GM13976 (cell line): ENCODE data around the gene FAM117A.
A peak's percentile ranks its signal among the peaks of the same experiment; 100 is the strongest.

Source experiments
- DNase-seq: peaks from one replicate; pipeline ENCODE4 v3.0.0; 2012; ENCODE audit warnings: low spot score
- in situ Hi-C: fragments of 300-500 bp; cut with MboI; formaldehyde crosslinking; loops from one replicate; pipeline ENCODE4 v1.12.0; 2022; ENCODE audit warnings: low sequenced_read_pairs, mixed read lengths, inconsistent platforms; ENCODE audit not compliant: unreplicated experiment
- TF ChIP-seq, protein P1 (sequence below): IDR thresholded peaks from 2 replicates; pipeline ENCODE4 v1.5.1; 2012; ENCODE audit warnings: borderline replicate concordance, mild to moderate bottlenecking; ENCODE audit not compliant: insufficient read depth; ENCODE audit errors: extremely low read depth, missing control alignments, control extremely low read depth

FAM117A gene

GRCh38 chr17:49699966-49700575 lies 63.9 kb downstream of the FAM117A start:
- TF ChIP-seq, protein P1, sequence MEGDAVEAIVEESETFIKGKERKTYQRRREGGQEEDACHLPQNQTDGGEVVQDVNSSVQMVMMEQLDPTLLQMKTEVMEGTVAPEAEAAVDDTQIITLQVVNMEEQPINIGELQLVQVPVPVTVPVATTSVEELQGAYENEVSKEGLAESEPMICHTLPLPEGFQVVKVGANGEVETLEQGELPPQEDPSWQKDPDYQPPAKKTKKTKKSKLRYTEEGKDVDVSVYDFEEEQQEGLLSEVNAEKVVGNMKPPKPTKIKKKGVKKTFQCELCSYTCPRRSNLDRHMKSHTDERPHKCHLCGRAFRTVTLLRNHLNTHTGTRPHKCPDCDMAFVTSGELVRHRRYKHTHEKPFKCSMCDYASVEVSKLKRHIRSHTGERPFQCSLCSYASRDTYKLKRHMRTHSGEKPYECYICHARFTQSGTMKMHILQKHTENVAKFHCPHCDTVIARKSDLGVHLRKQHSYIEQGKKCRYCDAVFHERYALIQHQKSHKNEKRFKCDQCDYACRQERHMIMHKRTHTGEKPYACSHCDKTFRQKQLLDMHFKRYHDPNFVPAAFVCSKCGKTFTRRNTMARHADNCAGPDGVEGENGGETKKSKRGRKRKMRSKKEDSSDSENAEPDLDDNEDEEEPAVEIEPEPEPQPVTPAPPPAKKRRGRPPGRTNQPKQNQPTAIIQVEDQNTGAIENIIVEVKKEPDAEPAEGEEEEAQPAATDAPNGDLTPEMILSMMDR: no peak
- in situ Hi-C loops: loop anchor here (10.0 to 25.0 kb wide), 2 partner anchors 85 to 288 kb away; partner anchors contain the start of genes KAT7 and PHB1
- DNase-seq: no peak

GRCh38 chr17:49698005-49698404 lies 65.9 kb downstream of the FAM117A start:
- no peak for DNase-seq
- in situ Hi-C loops: loop anchor here (25.0 kb wide), 1 partner anchor 286 kb away; the partner anchor contains the start of gene PHB1
- TF ChIP-seq, protein P1: no peak

DNA sequence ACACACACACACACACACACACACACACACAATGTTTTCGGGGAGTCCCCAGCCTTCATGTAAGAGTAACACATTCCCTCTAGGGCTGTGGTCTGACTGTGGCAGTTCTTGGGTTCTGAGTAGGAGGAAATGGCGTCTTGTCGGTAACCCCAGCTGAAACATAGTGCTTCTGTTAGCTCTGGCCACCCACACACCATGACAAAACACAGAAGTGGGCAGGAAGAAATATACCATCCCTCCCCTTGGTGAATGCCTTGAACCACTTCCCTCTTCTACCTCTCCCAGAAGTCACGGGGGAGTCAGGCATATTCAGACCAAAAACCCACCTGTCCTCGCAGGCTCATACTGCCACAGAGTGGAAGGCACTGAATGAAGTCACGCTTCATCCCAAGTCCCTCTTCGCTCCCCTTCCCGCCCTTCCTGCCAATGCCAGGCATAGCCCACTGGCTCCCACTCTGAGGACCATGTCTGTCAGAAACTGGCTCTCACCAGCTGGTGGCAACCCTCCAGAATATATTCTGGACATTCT lies 67.6 kb downstream of the FAM117A start:
- in situ Hi-C loops: loop anchor here (25.0 kb wide), 1 partner anchor 284 kb away; the partner anchor contains the start of gene PHB1

GRCh38 chr17:49695698-49696232 lies 68.2 kb downstream of the FAM117A start:
- in situ Hi-C loops: loop anchor here (25.0 kb wide), 1 partner anchor 283 kb away; the partner anchor contains the start of gene PHB1
- TF ChIP-seq, protein P1: no peak
- DNase-seq: no peak

More for the DNA sequence above, 67.6 kb downstream of the FAM117A start:
- TF ChIP-seq, protein P1: no peak
- peak; percentile 79 for DNase-seq

DNA sequence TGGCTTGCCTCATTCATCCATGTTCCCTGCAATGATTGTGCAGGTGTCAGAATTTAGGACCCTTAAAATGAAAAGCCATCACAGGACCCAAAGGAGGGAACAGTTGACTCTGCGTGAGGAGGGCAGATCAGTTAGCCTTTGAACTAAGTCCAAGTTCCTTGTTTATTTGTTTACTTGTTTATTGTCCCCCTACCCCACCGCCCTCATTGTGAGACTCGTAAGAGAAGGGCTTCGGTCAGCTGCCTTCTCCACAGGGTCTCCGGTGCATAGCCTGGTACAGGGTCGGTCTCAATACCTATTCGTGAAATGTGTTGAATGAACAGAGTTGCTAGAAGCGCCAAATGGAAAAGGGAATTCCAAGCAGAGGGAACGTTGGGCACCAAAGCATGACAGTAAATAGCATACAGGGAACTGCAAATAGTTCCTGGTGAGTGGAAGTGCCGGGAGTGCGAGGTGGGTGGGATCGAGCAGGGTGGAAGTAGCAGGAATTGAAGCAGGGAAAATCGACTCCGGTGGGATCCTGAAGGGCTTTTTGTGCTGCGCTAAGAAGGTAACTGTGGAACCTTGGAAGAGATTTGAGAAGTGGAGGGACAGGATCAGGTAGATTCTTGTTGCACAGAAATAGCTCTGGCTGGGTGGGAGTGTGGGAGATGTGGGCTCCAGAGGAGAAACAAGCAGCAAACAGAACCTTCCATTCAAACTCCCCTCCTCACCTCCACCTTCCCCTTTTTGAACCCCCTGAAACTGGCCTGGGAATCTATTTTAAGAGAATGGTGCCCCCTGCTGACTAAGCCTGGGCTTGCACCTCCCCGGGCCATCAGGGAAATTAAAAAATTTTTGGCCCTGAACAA lies 68.9 kb downstream of the FAM117A start:
- DNase-seq: peak; percentile 70
- TF ChIP-seq, protein P1: peak; percentile 86
- in situ Hi-C loops: loop anchor here (5.0 to 25.0 kb wide), 2 partner anchors 123 to 283 kb away; partner anchors contain the start of gene PHB1

DNA sequence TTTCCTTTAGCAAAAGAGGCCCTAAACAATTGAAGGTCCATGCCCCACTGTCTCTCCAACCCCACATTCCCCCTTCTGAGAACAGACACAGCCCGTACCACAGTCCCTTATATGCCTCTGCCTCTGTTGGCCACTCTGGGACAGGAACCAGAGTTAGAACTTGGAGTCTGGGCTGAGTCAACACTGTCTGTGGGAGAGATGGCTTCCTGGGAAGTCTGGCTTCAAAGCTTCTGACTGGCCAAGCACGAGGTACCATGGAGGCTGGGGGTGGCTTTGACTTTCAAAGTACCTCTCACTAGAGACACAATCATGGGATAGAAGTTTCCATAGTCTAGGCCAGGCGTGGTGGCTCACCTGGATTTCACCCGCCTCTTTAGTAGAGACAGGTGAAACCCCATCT lies 71.2 kb downstream of the FAM117A start:
- TF ChIP-seq, protein P1: no peak
- in situ Hi-C loops: loop anchor here (5.0 to 25.0 kb wide), 2 partner anchors 120 to 280 kb away; partner anchors contain the start of gene PHB1

More for the DNA sequence above, 71.2 kb downstream of the FAM117A start:
- no peak for DNase-seq
